ENCODE results near the gene NTN3.

NTN3 gene

GRCh38 chr16:2471016-2471652 is at the start of gene NTN3:
NTN3 (plus strand) TSS chr16:2471297; CDS start chr16:2471702, 405 bp downstream.
- Mint-ChIP-seq H3K27ac (no peak within 1 kb of the TSS), H3K4me3 (no peak within 1 kb of the TSS), H3K27me3 (peaks cover 81% of the 10 kb centered on the region), H3K4me1 (peaks cover 15% of the 10 kb centered on the region), H3K9me3 (no peaks in the 10 kb centered on the region), H3K36me3 (no peaks in the 10 kb centered on the region)
- no peak for DNase-seq
- CTCF ChIA-PET = interaction anchor here (1.1 kb wide), 1 partner anchor 16 kb away, joined by 3 read pairs; no protein-coding TSS in a partner anchor

GRCh38 chr16:2422123-2422867 is 48.8 kb upstream of the NTN3 start:
- H3K36me3 Mint-ChIP-seq = no peaks in the 10 kb centered on the region
- peaks cover 28% of the 10 kb centered on the region for H3K27me3 Mint-ChIP-seq
- CTCF ChIA-PET = interaction anchor here (0.5 to 1.6 kb wide), 5 partner anchors 8 to 79 kb away, joined by 3 to 5 read pairs (median 3); no protein-coding TSS in a partner anchor
- no peak overlapping the region for H3K27ac Mint-ChIP-seq
- peaks cover 22% of the 10 kb centered on the region for H3K4me1 Mint-ChIP-seq
- DNase-seq = peak; percentile 30
- H3K4me3 Mint-ChIP-seq = no peak overlapping the region
- H3K9me3 Mint-ChIP-seq = no peaks in the 10 kb centered on the region

- Mint-ChIP-seq H3K4me1 (peaks cover 37% of the 10 kb centered on the region), H3K36me3 (no peaks in the 10 kb centered on the region), H3K27ac (no peak overlapping the region), H3K4me3 (no peak overlapping the region), H3K9me3 (no peaks in the 10 kb centered on the region), H3K27me3 (peaks cover 27% of the 10 kb centered on the region)
- CTCF ChIA-PET = interaction anchor here (1.6 kb wide), 2 partner anchors 12 to 77 kb away, joined by 3 to 5 read pairs; no protein-coding TSS in a partner anchor
- DNase-seq = no peak
These were observed 46.8 kb upstream of the NTN3 start for GRCh38 chr16:2424061-2425007.

- DNase-seq = no peak
- Mint-ChIP-seq H3K4me3 (no peak overlapping the region), H3K9me3 (no peaks in the 10 kb centered on the region), H3K27ac (no peak overlapping the region), H3K4me1 (peaks cover 40% of the 10 kb centered on the region), H3K36me3 (peaks cover 2% of the 10 kb centered on the region), H3K27me3 (peaks cover 27% of the 10 kb centered on the region)
- CTCF ChIA-PET = no interaction called here
These were observed 46.0 kb upstream of the NTN3 start for GRCh38 chr16:2425008-2425518.

- Mint-ChIP-seq H3K36me3 (peaks cover 10% of the 10 kb centered on the region), H3K4me1 (peaks cover 48% of the 10 kb centered on the region), H3K27me3 (peaks cover 23% of the 10 kb centered on the region), H3K27ac (no peak overlapping the region), H3K4me3 (no peak overlapping the region), H3K9me3 (no peaks in the 10 kb centered on the region)
- DNase-seq = no peak
- CTCF ChIA-PET = no interaction called here
These were observed 45.2 kb upstream of the NTN3 start for GRCh38 chr16:2425825-2426430.

- Mint-ChIP-seq H3K27ac (no peak overlapping the region), H3K4me3 (no peak overlapping the region)
- DNase-seq = no peak
These were observed 44.1 kb upstream of the NTN3 start for GRCh38 chr16:2426941-2427361.

GRCh38 chr16:2427526-2427925 is 43.6 kb upstream of the NTN3 start:
- H3K4me3 Mint-ChIP-seq = peak overlapping the region; percentile 88
- peak overlapping the region; percentile 87 for H3K27ac Mint-ChIP-seq
- DNase-seq = no peak
- peaks cover 20% of the 10 kb centered on the region for H3K27me3 Mint-ChIP-seq
- no peaks in the 10 kb centered on the region for H3K9me3 Mint-ChIP-seq
- peaks cover 42% of the 10 kb centered on the region for H3K4me1 Mint-ChIP-seq
- peaks cover 18% of the 10 kb centered on the region for H3K36me3 Mint-ChIP-seq
- CTCF ChIA-PET = interaction anchor here (0.7 to 1.5 kb wide), 2 partner anchors 59 to 87 kb away, joined by 3 to 4 read pairs; partner anchors contain the start of gene ABCA3

More at GRCh38 chr16:2426941-2427361, 44.1 kb upstream of the NTN3 start:
- Mint-ChIP-seq H3K9me3 (no peaks in the 10 kb centered on the region), H3K27me3 (peaks cover 20% of the 10 kb centered on the region), H3K36me3 (peaks cover 15% of the 10 kb centered on the region), H3K4me1 (peaks cover 45% of the 10 kb centered on the region)
- CTCF ChIA-PET = interaction anchor here (0.7 kb wide), 1 partner anchor 60 kb away, joined by 3 read pairs; no protein-coding TSS in a partner anchor

GRCh38 chr16:2428051-2428783 is 42.9 kb upstream of the NTN3 start:
- DNase-seq = no peak
- H3K27ac Mint-ChIP-seq = peak overlapping the region; percentile 87

GRCh38 chr16:2428784-2429033 is 42.4 kb upstream of the NTN3 start:
- peaks cover 20% of the 10 kb centered on the region for H3K27me3 Mint-ChIP-seq
- peak overlapping the region; percentile 88 for H3K4me3 Mint-ChIP-seq
- peaks cover 26% of the 10 kb centered on the region for H3K36me3 Mint-ChIP-seq
- CTCF ChIA-PET = interaction anchor here (0.6 to 2.0 kb wide), 4 partner anchors 9 to 89 kb away, joined by 3 to 10 read pairs (median 4); partner anchors contain the start of gene ABCA3
- peak overlapping the region; percentile 80 for H3K27ac Mint-ChIP-seq
- no peak for DNase-seq
- peaks cover 43% of the 10 kb centered on the region for H3K4me1 Mint-ChIP-seq
- H3K9me3 Mint-ChIP-seq = no peaks in the 10 kb centered on the region

More at GRCh38 chr16:2428051-2428783, 42.9 kb upstream of the NTN3 start:
- Mint-ChIP-seq H3K36me3 (peaks cover 22% of the 10 kb centered on the region), H3K9me3 (no peaks in the 10 kb centered on the region), H3K27me3 (peaks cover 20% of the 10 kb centered on the region), H3K4me3 (peak overlapping the region; percentile 88), H3K4me1 (peaks cover 42% of the 10 kb centered on the region)
- CTCF ChIA-PET = interaction anchor here (0.6 to 2.0 kb wide), 4 partner anchors 8 to 88 kb away, joined by 3 to 10 read pairs (median 4); partner anchors contain the start of gene ABCA3

GRCh38 chr16:2429034-2429770 is 41.9 kb upstream of the NTN3 start, which contains the start of gene CCNF:
CCNF (plus strand) TSS chr16:2429447; CDS start chr16:2429482, 35 bp downstream.
- peaks cover 20% of the 10 kb centered on the region for H3K27me3 Mint-ChIP-seq
- H3K36me3 Mint-ChIP-seq = peaks cover 27% of the 10 kb centered on the region
- H3K9me3 Mint-ChIP-seq = no peaks in the 10 kb centered on the region
- H3K4me1 Mint-ChIP-seq = peaks cover 44% of the 10 kb centered on the region
- CTCF ChIA-PET = interaction anchor here (0.6 to 2.0 kb wide), 4 partner anchors 9 to 72 kb away, joined by 3 to 10 read pairs (median 4); no protein-coding TSS in a partner anchor
- DNase-seq = peak; percentile 99
- peak within 1 kb of the TSS; percentile 84 for H3K27ac Mint-ChIP-seq
- peak within 1 kb of the TSS; percentile 94 for H3K4me3 Mint-ChIP-seq

GRCh38 chr16:2429771-2430663 is 41.1 kb upstream of the NTN3 start:
- Mint-ChIP-seq H3K27ac (peak overlapping the region; percentile 84), H3K27me3 (peaks cover 14% of the 10 kb centered on the region)

More at GRCh38 chr16:2429771-2430663, 41.1 kb upstream of the NTN3 start:
- CTCF ChIA-PET = interaction anchor here (1.0 to 2.0 kb wide), 5 partner anchors 10 to 71 kb away, joined by 3 to 10 read pairs (median 4); no protein-coding TSS in a partner anchor
- Mint-ChIP-seq H3K4me3 (peak overlapping the region; percentile 94), H3K4me1 (peaks cover 44% of the 10 kb centered on the region), H3K36me3 (peaks cover 33% of the 10 kb centered on the region), H3K9me3 (no peaks in the 10 kb centered on the region)
- DNase-seq = peak; percentile 44
